ENCODE measurements around the gene TCF4.

TCF4 gene

DNA sequence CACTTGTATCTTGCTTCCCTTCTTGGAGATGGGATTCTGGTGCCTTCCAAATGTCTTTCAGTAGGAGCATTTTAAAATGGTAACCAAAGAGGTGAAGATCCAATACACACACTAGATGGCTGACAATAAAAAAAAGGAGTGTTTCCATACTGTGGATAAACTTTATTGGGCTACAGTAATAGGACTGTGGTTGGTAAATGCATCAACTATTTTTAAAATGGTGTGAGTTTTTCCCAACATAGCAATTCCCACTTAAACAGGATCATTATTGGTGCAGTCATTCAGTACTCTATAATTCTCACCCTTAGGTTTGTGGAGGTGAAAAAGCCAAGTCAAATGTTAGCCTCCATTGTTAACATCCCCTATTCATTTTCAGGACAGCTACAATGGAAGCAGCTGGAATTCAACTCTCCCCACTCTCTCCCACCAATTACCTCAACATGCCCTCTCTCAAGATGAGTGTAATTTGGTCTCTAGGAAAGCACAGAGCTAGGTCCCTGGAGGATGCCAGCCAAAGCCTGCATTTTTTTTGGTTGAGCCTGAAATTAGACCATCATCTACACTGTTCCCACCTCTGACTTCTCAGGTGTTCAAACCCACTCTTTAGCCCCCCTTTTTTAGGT is 273.3 kb downstream of the TCF4 start:
- no peak for DNase-seq

DNA sequence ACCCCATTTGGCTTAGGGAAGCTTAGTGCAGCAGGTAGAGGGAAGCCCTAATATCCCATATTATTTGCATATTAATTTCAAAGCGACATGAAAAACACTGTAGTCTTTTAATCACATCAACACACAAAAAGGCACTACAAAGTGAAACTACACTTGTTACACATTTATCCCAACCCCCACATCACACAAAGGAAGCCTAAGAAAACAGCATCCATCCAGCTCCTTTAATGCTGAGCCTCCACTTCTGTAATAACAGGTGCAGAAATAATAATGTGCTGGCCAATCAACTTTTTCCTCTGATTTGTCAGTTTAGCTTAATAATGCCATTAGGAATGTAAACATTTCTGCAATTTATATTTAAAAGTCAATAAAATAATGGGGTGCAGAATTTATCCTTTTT is 274.0 kb downstream of the TCF4 start:
- DNase-seq, result no peak

DNA sequence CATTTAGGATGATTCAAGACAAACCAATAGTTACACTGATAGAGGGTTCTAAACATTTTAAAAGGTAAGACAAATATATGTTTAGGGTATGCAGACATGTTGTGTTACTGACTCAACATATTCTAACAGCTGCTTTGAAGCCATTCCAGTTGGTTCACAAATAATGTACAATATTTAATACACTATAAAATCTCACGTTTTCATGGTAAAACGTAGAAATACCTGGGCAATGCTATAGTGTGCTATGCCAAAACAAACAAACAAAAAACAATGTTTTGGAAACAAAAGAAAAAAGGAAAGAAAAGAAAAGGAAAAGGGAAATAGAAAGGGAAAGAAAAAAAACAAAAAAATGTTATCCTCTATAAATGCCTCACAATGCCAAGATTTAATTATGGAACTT is 277.1 kb downstream of the TCF4 start:
- DNase-seq, result no peak

DNA sequence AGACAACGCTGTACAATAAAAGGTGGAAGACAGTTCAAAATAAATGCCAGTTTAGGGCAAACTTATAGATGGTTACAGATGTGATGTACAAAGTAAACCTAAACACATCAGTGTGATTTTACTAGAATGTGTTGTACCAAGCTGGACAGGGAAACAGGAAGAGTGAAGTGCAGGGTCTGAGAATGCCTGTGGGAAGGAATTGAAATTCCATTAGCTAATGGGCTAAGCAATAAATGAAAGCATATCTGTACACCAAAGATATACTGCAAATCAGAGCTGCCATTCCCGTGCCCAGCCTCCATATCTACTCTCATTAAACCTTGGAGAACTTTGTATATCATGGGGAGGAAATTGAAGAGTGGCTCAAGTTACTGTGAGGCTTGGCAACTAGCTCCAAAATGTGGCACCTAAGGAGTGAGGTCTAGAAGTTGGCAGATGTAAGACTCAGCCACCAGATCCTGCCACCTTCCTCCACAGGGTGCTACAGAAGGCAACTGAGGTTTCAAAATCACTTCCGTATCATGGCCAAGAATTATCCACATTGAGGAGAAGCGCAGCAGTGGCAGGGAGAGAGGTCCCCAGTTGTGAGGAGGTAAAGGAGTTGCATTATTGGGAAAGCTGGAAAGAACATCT is 277.8 kb downstream of the TCF4 start:
- no peak for DNase-seq

DNA sequence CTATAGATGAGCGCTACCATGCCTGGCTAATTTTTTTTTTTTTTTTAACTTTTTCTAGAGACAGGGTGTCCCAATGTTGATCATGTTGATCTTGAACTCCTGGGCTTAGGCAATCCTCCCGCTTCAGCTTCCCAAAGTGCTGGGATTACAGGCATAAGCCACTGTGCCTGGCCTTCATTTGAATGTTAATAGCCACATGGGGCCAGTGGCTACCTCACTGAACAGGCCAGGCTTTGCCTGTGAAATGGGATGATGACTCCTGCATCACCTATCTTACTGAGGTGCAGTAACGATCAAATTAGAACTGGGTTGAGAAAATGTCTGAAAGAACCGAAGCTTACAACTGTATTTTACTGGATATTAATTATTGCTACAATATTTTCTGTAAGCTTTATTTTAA is 278.7 kb downstream of the TCF4 start:
- no peak for DNase-seq

DNA sequence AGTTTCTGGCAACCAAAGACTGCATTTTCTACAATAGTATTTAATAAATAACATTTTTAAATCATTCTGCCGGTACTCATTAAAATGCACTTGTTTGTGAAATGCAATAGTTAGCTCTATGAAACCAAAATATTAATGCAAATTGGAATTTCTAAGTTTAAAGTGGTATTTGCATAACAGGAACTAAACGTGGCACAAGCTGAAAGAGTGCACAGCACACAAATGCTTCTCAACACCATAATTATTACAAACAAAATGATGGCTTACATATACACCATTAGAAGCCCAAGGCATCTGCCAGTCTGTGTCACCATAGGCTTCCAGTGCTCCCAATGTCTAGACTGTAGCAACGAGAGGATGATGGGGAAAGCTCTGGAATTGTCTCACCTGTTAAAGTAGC is 280.5 kb downstream of the TCF4 start:
- DNase-seq, result no peak

DNA sequence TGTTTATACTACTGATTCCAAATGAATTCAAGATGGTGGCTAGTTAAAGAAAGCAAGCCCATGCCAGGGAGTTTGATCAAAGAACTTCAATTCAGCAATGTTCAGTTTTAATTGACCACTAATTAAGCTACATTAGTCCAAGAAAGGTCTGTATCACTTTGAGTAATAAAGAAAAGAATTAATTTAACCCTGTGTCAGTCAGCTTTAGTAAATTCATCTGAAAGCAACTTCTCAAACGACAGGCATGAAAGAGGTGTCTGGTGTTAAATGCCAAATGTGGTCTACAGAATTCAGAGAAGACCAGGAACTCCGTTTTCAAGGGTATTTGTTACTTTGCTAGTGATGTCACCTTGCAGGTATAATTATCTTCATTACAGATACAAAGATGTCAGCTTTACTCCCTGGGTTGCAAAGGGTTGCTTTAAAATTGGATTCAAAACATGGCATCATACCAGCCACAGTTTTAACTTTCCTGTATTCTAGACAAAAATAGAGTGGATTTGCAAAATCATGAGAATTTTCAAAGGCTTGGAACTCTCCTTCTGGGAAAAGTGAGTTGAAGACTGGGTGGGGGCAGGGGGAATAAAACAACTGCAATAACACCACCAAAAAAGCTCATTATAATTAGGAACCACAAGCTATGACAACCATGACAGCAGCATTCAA is 281.5 kb downstream of the TCF4 start:
- no peak for DNase-seq

DNA sequence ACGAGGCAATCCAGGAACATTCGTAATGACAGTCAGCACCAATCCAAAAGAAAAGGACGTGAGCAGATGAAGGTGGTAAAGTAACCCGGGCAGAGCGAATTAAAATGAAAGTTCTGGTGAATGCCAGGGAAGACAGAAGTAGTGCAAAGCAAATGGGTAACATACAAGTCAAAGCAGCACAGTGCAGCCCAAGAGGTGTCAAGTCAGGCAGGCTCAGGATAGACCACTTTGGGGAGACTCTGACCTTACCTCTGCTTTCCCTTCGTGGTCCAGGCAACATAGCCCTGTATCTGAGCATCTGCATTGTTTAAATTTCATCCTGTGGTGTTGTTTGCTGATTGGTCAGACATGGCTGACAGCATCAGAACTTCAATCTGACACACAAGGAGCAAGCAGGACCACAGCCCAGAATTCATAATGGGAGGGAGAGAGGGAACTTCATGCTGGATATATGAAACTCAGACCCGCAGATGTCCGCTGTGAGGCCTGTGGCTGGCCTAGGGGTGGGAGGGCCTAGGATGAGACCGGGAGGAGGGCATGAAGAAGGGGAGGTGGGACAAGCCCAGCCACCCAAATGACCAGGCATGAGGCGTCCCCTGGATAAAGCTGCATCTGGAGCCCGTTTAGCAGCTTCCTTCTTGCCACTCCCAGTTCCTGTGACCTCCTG is 285.7 kb downstream of the TCF4 start:
- DNase-seq, result no peak

DNA sequence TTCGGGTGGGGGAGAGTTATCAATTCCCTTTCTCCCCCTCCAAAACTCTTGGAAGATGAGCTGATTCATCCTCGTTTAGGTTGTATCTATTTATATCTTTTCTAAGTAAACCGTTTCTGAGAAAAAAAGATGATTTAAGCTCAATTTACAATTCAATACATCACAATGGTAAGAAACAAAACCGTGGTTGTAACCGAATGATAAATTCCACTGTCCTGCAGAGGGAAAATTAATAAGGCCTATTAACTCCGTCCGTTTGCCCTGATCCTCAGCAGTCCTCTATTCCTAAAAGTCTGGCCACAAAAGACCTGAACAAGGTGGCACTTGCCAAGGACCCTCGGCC is 286.2 kb downstream of the TCF4 start:
- no peak for DNase-seq

DNA sequence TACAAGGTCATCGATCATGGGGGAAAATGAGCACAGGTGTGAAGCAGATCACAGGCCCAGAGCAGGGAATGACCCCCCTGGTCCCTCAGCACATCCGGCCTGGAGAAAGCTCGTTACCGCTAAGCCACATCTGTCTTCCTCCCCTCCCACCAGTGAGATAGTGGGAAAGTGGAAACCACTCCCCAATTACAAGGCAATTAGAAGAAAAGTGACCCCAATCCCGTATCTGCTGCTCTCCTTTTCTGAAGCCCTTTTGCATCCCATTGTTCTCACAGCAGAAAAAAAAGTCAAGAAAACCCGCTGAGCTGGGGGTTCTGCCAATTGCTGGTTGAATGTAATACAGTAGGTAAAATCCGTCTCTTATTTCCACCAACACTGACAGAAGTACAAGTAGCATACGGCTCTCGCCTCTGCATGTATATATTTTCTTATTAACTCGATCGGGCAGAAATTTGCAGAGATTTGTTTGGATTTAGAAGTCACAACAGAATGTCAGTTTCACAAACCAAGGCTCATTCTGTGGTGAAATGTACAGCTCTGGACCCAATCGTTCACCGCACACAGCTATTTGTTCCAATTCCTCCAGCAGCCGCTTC is 287.0 kb downstream of the TCF4 start:
- DNase-seq, result no peak

DNA sequence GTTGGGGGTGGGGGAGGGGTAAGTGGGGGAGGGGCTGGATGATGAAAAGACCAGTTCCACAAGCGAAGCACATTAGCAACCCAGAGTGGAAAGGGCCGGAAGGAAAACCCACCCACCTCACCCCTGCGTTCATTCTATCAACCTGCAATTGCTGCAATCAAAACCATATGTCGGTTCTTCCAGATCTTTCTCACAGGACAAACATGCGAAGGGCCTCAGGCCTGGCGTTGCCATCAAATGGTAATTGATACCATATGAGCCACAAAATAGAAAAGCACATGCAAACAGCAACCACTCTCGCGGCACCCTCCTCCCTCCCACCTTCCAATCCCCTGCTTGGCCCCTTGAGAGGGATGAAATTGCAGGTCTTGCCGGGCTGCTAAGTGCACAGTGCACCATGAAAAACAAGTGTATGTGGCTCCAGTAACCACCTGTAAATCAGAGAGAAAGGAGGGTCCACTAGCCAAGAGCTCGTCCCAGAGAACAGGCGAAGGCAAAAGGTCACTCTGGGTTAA is 287.5 kb downstream of the TCF4 start:
- DNase-seq, result no peak

DNA sequence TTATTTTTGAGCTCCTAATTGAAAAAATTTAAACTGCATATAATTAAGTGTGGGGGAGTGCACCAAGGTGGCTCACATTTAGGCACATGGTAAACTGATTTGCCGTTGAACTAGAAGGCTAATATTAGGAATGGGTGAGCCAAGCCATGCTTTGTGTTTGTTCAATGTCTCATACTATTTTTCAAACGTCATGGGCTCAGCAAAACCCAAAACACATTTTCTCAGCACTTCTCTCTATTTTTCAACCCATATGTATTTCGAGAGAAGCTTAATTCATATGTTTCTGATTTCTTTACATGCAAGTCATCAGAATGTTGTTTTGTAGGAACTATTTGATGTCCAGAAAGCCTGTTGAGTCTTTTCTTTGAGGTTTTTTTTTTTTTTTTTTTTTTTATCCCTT is 291.2 kb downstream of the TCF4 start:
- no peak for DNase-seq

DNA sequence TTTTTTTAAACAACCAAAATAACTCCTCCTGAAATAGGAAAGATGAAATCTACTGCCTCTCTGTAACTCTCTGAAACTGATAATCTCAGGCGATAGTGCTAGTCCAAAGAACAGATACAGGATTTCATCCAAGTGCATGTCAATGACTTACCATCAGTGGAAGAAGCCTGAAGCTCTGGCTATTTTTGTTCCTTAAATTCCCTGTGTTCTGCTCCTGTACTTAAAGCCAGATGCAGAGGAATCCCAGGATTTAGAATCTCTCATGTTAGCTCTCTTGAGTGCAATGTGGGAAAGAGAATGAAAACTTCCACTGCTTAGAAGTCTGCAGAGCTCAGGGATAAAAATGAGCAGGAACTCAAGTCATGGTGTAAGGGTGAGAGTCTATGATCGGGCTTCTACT is 291.9 kb downstream of the TCF4 start:
- no peak for DNase-seq

DNA sequence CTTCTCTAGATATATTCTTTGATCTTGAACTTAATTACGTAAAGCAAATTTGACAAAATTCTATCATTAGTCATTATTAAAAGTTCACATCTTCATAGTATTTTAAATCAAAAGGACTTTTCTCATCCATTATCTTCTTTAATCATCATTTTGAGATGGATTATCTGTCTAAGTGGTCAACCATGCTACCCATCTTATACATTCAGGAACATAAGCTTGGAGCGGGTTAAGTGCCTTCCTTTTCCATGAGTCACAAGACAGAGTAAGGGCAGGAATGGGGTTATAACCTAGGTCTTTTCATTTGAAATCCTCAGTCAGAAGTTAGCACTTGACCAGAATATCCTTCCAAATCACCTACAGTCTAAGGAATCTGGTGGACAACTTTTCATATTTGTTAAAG is 297.1 kb downstream of the TCF4 start:
- no peak for DNase-seq

DNA sequence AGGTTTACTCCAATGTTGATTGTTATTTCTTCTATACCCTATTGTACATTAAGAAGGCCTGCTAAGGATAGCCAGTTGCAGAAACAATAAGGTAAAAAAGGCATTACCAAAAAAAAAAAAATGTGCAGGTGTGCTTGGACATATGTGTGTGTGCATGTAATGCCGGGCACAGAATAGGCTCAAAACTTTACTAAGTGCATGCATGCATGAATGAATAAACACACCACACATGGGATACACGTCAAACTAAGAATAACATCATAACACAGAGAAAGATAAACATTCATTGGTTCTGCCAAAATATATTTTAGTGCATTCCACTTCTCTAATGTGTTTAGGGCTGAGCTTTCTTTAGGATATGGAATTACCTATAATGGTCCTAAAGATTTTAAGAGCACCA is 298.2 kb downstream of the TCF4 start:
- no peak for DNase-seq

DNA sequence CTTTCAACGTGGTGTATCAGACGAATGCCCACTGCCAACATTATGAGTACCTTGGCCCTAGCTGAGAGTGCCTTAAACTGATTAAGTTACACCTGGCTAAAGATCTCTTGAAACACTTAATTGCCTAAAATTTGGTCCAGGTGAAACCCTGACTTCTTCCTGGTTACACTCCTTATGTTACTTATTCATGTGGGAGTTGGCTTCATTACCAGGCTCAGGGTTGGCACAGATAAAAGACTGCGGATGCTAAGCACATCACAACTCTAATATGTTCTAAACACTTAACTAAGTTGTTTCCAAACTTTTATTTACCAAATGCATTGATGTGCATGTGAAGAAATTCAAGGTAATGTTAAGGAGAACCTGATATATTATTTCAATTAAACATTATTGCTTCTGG is 298.9 kb downstream of the TCF4 start:
- DNase-seq, result no peak

DNA sequence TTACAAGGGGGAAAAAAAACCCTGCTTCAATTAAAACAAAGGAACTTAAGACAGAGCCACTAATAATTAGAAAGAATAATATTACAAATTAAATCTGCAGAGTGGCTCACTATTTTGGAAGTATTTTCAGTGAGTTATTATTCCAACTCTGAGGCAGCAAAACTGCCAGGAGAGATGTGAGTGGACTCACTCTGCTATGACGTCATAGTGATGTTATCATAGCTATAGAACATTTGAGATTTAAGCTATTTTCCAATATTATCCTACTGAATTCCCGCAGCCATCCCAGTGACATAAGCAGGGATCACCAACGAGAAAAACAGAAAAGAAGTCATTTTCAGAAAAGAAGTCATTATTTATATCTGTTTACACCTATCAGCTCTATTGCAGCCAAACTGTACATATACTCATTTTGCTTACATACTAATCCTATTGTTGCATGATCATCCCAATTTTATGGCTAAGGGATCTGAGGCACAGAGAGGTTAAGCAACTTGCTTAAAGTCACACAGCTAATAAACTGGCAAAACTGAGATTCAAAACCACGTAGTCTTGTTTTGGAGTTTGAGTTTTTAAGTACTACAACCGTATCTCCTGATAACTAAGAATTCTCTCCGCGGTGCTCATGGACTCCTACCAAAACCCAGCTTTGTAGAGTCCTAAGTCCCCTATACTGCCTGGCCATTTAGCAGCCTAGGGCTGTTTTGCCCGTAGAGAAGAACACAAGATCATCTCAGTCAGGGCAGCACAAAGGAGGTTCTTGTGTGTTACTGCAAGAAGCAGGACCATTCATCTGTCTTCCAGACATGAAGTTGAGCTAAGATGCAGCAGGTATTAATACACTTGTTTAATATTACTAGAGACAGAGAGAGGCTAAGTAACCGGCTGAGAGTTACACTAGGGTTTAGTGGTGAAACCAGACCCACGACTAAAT is 299.8 kb downstream of the TCF4 start:
- DNase-seq, result no peak

DNA sequence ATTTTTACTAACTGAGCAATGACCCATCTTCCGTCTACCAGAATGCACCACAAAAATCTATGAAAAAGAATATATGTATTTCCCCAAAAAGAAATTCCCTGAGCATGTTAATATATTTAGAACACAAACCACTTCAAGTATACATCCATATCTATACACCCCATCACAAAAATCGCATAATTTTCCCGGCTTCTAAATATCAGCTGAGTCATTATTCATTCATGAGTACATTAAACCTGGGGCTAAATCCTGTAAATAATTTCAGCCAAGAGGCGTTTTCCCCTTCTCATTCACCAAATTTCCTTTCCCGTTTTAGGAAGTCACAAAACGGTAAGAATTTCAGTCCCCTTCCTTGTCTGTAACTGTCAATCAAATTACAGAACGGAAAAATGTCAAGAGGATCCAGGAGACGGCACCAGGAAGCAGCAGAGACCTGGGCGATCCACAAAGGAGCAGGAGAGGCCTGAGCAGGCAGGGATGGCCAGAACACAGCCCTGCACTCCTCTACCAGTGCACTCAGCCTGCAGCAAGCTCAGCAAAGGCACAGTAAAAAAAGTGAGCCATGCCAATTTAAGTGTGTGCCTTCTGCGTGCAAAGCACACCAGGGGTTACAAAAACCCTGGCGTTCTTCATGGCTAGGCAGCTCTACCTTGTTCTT is 300.7 kb downstream of the TCF4 start:
- no peak for DNase-seq

DNA sequence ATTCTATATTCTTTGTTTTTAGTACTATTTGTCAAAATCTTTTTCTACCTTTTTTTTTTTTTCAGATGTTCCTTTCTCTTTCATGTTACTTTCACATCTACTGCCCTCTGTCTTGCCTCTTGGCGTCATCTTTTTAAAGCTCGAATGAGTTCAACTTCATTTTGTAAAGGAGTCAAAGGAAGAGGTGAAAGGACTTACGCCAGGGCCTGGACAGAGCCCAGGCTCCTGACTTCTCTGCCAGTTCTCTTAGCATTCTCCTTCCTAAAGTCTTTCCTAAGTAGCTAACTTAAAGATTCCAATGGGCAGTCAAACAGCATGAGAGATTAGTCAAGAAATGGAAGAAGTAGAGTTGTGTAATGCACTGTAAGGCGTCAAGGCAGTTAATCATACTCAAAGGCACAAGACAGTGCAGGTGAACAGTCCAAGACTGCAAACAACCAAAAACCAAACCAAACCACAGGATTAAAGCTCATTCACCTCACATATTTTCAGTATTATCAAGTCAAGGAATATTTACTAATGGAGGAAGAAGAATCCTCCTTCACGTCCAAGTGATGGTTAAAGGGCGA is 301.7 kb downstream of the TCF4 start:
- no peak for DNase-seq

DNA sequence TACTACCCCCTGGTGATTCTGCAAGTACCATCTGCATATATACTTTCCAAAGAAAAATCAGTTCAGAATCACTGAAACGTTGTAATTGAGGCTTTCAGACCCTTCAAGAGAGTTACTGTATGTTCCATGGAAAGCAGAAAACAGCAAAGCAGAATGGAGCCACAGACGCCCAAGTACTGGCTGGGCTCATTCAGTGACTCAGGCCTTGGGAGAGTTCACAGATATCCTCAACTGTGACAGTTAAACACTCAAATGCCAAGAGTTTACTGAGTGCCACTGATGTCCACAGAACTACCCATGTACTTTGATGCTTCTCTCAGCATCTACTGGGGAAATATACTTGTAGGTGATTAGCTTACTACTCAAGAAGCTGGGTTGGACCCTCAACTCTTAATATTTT is 303.4 kb downstream of the TCF4 start:
- no peak for DNase-seq

DNA sequence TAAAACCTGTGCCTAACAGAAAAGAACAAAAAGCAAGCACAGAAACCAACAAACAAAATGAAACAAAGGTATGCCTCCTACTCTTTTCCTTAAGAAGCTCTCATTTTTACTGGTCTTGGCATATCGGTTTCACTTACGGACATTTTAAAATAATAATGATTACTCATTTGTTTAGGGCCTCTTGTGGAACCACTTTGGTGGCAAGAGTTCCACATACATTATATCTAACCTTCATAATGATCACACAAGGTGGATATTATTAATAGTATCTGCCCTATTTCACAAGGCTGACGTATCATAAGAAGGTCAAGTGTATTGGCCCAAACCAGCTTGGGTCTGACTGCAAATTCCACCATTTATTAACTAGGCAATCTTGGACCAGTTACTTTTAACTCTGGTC is 304.7 kb downstream of the TCF4 start:
- DNase-seq, result no peak

DNA sequence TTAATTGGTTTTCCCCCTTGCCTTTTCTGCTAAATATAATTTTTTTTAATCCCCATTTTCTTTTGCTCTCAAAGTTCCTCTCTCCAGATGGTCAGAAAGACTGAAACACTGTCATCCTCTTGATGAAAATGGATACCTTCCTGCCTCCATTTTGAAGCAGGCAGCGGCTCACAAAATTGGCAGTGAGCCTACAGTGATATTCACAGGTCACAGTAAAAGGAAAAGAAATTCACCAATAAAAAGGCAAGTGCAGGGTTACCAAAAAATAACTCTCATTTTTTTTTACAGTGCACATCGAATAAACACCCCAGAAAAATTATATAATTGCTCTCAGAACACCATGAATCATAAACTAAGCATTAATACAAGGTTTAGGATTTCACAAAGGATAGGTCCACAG is 307.5 kb downstream of the TCF4 start:
- DNase-seq, result no peak
